ENCODE results near the gene MOCOS. TPM values are rescaled to one million over a fixed set of nuclear protein-coding genes. Genes with fewer than 3 reads are reported as not detected.
A peak's percentile ranks its signal among the peaks of the same experiment; 100 is the strongest.

MOCOS gene
- total and polyA plus RNA-seq, 10 donors = 0.13 to 2.7 (median 0.53) TPM

DNA sequence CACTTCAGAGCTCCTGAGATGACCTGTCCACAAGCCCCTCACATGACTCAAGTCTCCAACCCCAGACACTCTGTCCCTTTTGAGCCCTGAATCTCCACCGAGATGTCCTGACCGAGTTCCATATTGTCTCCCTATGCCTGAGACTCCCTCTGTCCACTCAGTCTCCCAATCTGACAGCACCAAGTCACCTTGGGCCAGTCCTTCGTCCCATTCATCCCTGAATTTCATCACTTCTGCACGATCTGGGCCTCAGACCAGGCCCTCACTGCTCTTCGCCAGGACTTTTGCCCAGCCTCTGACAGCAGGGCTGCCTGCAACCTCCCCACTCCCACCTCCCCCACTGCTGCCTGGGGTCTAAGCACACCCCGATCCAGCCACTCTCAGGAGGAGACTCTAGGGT lies 4.3 kb upstream of the MOCOS start:
- Histone ChIP-seq H3K36me3 (peaks cover 0 to 2% (median 0%) of the 10 kb centered on the region in 6 donors), H3K9me3 (no peaks in the 10 kb centered on the region), H3K27me3 (replicated peaks in 1 of 7) (peaks cover 0 to 24% (median 12%) of the 10 kb centered on the region in 7 donors), H3K4me1 (peaks cover 0 to 40% (median 30%) of the 10 kb centered on the region in 6 donors), H3K4me3 (no peak overlapping the region), H3K27ac (no peak overlapping the region)
- TF ChIP-seq CTCF (IDR thresholded peaks at IDR 0.05 in 8 of 11, conservative IDR thresholded peaks at IDR 0.05 in 3 of 11) (no peak), POLR2AphosphoS5 (IDR thresholded peaks at IDR 0.05) (no peak), POLR2A (IDR thresholded peaks at IDR 0.05) (no peak)
- WGBS, 5 donors = 88 to 96% (median 89%) methylated on average over 6 of the region's 6 CpGs
- no peak for DNase-seq
- intact Hi-C loops (cut with DNase I; ENCODE audit: low total_unique reads) = no loop called here

DNA sequence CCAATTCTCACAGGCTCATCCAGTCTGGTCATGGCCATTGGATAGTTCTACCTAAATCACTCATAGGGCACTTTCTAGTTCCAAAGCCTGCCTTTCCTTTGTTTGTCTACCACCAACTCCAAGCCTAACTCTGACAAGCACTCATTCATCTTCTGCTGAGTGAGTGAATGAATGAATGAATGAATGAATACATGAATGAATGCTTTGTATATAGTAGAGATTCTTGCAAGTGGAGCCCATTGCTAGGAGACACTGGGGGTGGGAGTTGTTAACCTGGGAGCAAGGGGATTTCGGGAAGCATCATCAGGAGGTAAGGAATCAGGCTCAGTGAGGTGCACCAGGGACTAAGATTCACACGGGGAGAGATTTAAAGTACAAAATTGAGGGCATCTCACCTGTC lies 3.3 kb upstream of the MOCOS start:
- Histone ChIP-seq H3K36me3 (no peaks in the 10 kb centered on the region), H3K4me3 (no peak overlapping the region), H3K4me1 (peaks cover 0 to 46% (median 34%) of the 10 kb centered on the region in 6 donors), H3K27ac (no peak overlapping the region), H3K27me3 (replicated peaks in 1 of 7) (peaks cover 0 to 34% (median 16%) of the 10 kb centered on the region in 7 donors), H3K9me3 (no peaks in the 10 kb centered on the region)
- TF ChIP-seq POLR2A (IDR thresholded peaks at IDR 0.05) = no peak
- TF ChIP-seq CTCF (IDR thresholded peaks at IDR 0.05 in 8 of 11, conservative IDR thresholded peaks at IDR 0.05 in 3 of 11) = no peak
- TF ChIP-seq POLR2AphosphoS5 (IDR thresholded peaks at IDR 0.05) = no peak
- intact Hi-C loops (cut with DNase I; ENCODE audit: low total_unique reads) = no loop called here
- no peak for DNase-seq
- 73 to 98% (median 90%) methylated on average over 2 of the region's 2 CpGs for WGBS, 5 donors

GRCh38 chr18:36185157-36185556 lies 2.1 kb upstream of the MOCOS start:
- TF ChIP-seq POLR2AphosphoS5 (IDR thresholded peaks at IDR 0.05) = no peak
- TF ChIP-seq CTCF (IDR thresholded peaks at IDR 0.05 in 8 of 11, conservative IDR thresholded peaks at IDR 0.05 in 3 of 11) = no peak
- TF ChIP-seq POLR2A (IDR thresholded peaks at IDR 0.05) = no peak
- no peak for DNase-seq
- Histone ChIP-seq H3K36me3 (no peaks in the 10 kb centered on the region), H3K9me3 (no peaks in the 10 kb centered on the region), H3K4me1 (peaks cover 0 to 37% (median 25%) of the 10 kb centered on the region in 6 donors), H3K27ac (no peak overlapping the region), H3K27me3 (replicated peaks in 1 of 7) (peaks cover 0 to 43% (median 16%) of the 10 kb centered on the region in 7 donors), H3K4me3 (no peak overlapping the region)
- intact Hi-C loops (cut with DNase I; ENCODE audit: low total_unique reads) = no loop called here
- 75 to 91% (median 83%) methylated on average over 3 of the region's 3 CpGs for WGBS, 5 donors

- intact Hi-C loops (cut with DNase I; ENCODE audit: low total_unique reads) = no loop called here
- Histone ChIP-seq H3K9me3 (no peaks in the 10 kb centered on the region), H3K27ac (no peak overlapping the region), H3K27me3 (replicated peaks in 1 of 7) (peaks cover 0 to 43% (median 16%) of the 10 kb centered on the region in 7 donors), H3K36me3 (no peaks in the 10 kb centered on the region), H3K4me3 (peak overlapping the region in 3 of 8 donors; percentile 69 to 74 (median 74)), H3K4me1 (peaks cover 0 to 33% (median 20%) of the 10 kb centered on the region in 6 donors)
- DNase-seq = peak; percentile 71
- WGBS, 5 donors = 85 to 96% (median 87%) methylated on average over 8 to 18 of the region's 18 CpGs
- no peak for TF ChIP-seq POLR2AphosphoS5 (IDR thresholded peaks at IDR 0.05)
- TF ChIP-seq POLR2A (IDR thresholded peaks at IDR 0.05) = no peak
- no peak for TF ChIP-seq CTCF (IDR thresholded peaks at IDR 0.05 in 8 of 11, conservative IDR thresholded peaks at IDR 0.05 in 3 of 11)
These were observed 1.3 kb upstream of the MOCOS start for GRCh38 chr18:36185901-36186460.
